IPS DF 6.9 (cell line): ENCODE results near the gene ANKRD52.

ENCODE experiments used
- DNase-seq: peaks from one replicate; pipeline ENCODE4 v3.0.0-alpha.2; 2013; ENCODE audit warnings: low read depth, low spot score
- H3K27ac ChIP-seq: one replicate; pipeline ENCODE4 v1.5.1; 2013; ENCODE audit warnings: low read length, control low read depth
- H3K27me3 ChIP-seq: 2 replicates; pipeline ENCODE4 v1.6.1; 2013; ENCODE audit warnings: mild to moderate bottlenecking, low read length; ENCODE audit not compliant: control insufficient read depth, insufficient read depth
- H3K36me3 ChIP-seq: 2 replicates; pipeline ENCODE4 v1.6.1; 2013; ENCODE audit warnings: low read length; ENCODE audit not compliant: control insufficient read depth, insufficient read depth
- H3K4me1 ChIP-seq: 2 replicates; pipeline ENCODE4 v1.6.1; 2013; ENCODE audit warnings: low read length; ENCODE audit not compliant: control insufficient read depth, insufficient read depth
- H3K4me3 ChIP-seq: 2 replicates; pipeline ENCODE4 v1.5.1; 2013; ENCODE audit warnings: mild to moderate bottlenecking, low read length
- H3K9me3 ChIP-seq: 2 replicates; pipeline ENCODE4 v1.6.1; 2013; ENCODE audit warnings: low read length, inconsistent platforms; ENCODE audit not compliant: control insufficient read depth, insufficient read depth
- WGBS: extraction: QIAGEN DNeasy Blood & Tissue Kit; methylation state at CpG from one replicate; pipeline ENCODE4 v1.1.7; 2013; ENCODE audit warnings: mixed read lengths, missing lambda C conversion rate; ENCODE audit not compliant: insufficient read length, insufficient coverage; 5-methylcytosine and 5-hydroxymethylcytosine counted together

The ANKRD52 gene

GRCh38 chr12:56243731-56244181 is 14.4 kb downstream of the ANKRD52 start:
- no peaks in the 10 kb centered on the region for H3K27me3 ChIP-seq
- H3K9me3 ChIP-seq = no peaks in the 10 kb centered on the region
- no peak overlapping the region for H3K4me3 ChIP-seq
- H3K27ac ChIP-seq = no peak overlapping the region
- H3K4me1 ChIP-seq = no peaks in the 10 kb centered on the region
- peaks cover 49% of the 10 kb centered on the region for H3K36me3 ChIP-seq
- no peak for DNase-seq
- WGBS = no CpG with 5 or more reads among the region's 3 CpGs

DNA sequence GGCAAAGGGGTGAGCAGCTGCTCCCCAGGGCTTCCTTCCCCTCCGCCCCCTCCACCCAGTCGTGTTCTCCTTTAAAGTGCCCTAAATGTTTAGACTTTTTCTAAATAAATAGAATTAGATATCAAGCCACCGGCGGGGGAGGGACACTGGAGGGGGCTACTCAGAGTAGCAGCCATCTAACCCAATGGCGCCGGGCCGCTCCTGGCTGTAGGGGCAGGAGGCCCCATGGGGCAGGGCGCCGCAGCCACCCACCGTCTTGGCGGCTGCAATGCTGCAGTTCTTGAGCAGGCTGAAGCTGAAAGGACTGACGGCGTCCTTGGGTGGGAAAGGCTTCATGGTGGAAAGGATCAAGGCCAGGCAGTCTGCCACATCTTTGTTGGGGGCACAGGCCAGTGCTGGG is 15.2 kb downstream of the ANKRD52 start:
- H3K9me3 ChIP-seq = no peaks in the 10 kb centered on the region
- H3K4me3 ChIP-seq = no peak overlapping the region
- H3K27me3 ChIP-seq = no peaks in the 10 kb centered on the region
- no peak overlapping the region for H3K27ac ChIP-seq
- WGBS = no CpG with 5 or more reads among the region's 13 CpGs
- 0 out of 2 replicates have a peak, but pooled peaks cover 1% of the 10 kb centered on the region for H3K4me1 ChIP-seq
- H3K36me3 ChIP-seq = peaks cover 43% of the 10 kb centered on the region
- DNase-seq = no peak

DNA sequence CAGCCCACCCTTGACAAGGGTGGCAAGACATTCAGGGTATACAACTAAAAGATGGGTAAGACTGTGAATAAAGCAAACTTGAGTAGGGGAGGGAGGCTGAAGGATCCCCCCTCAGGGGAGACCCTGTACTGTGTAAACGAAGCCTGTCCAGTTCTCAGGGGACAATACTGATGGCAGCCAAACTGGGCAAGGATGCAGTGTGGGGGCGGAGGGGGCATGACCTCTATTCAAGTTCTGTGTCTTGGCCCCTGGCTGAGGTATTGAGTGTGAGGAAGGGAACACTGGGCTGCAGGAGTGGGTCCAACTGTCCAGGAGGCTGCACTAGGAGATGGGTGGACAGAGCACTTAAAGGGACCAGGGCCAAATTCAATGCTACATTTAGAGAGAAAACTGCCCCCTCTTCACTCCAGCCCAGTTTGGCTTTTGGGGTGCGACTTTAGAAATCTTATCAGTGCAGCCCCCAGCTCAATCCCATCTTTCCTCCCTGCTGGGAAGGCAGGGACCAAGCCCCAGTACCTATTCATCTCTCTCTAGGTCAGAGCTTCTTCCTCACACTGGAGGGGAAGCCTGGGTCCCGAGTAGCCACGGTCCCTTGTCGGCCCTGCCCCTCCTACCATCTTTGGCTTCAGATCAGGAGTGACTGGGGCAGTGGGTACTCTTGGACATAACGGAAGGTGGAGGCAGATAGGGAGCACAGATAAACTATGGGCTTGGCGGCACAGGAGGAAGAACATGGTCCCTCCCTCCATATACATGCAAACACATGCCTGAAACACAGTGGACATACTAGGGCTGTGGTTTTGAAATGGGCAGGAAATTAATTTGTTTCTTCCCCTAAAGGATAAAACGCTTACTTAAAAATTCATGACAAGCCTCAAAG is 16.5 kb downstream of the ANKRD52 start:
- Histone ChIP-seq H3K36me3 (peaks cover 35% of the 10 kb centered on the region), H3K27ac (no peak overlapping the region), H3K9me3 (no peaks in the 10 kb centered on the region), H3K4me3 (no peak overlapping the region), H3K4me1 (0 out of 2 replicates have a peak, but pooled peaks cover 1% of the 10 kb centered on the region), H3K27me3 (no peaks in the 10 kb centered on the region)
- DNase-seq = no peak
- no CpG with 5 or more reads among the region's 9 CpGs for WGBS

- 0 out of 2 replicates have a peak, but pooled peaks cover 1% of the 10 kb centered on the region for H3K4me1 ChIP-seq
- H3K4me3 ChIP-seq = no peak overlapping the region
- H3K9me3 ChIP-seq = no peaks in the 10 kb centered on the region
- WGBS = no CpG with 5 or more reads among the region's 11 CpGs
- H3K27me3 ChIP-seq = no peaks in the 10 kb centered on the region
- H3K36me3 ChIP-seq = peaks cover 9% of the 10 kb centered on the region; the same call in 1 of the 2 replicates
- H3K27ac ChIP-seq = no peak overlapping the region
- no peak for DNase-seq
These were observed 20.6 kb downstream of the ANKRD52 start for GRCh38 chr12:56237552-56237951.

DNA sequence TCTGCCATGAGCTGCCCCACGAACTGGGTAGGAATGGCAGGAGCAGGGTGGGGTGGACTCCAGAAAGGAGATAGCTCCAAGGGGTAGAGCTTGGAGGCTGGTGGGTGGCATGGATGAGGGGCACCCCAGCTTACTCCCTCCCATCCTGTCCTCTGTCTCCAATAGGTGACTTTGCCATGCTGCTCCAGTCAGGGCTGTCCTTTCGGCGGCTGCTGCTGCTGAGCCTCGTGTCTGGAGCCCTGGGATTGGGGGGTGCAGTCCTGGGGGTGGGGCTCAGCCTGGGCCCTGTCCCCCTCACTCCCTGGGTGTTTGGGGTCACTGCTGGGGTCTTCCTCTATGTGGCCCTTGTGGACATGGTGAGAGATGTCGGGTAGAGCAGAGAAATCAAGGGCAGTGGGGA is 21.2 kb downstream of the ANKRD52 start:
- no peaks in the 10 kb centered on the region for H3K27me3 ChIP-seq
- no peaks in the 10 kb centered on the region for H3K9me3 ChIP-seq
- no peak overlapping the region for H3K4me3 ChIP-seq
- H3K27ac ChIP-seq = no peak overlapping the region
- peaks cover 7% of the 10 kb centered on the region; the same call in 1 of the 2 replicates for H3K36me3 ChIP-seq
- 0 out of 2 replicates have a peak, but pooled peaks cover 1% of the 10 kb centered on the region for H3K4me1 ChIP-seq
- no CpG with 5 or more reads among the region's 5 CpGs for WGBS
- no peak for DNase-seq

DNA sequence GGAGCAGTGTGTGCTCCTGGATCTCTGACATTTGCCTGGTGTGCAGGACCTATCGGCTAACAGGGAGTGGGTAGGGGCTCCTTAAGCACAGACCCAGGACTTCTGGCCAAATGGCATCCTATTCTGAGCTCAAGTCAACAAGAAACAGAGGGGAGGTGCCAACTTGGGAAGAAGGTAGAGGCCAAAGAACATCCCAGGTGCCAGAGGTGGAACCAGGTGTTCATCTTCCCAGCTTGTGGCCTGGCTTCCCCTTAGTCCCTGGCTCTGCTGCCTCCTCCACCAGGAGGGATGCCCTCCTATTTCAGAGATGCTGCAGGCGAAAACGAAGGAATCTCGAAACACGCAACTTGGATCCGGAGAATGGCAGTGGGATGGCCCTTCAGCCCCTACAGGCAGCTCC is 22.1 kb downstream of the ANKRD52 start:
- Histone ChIP-seq H3K27me3 (no peaks in the 10 kb centered on the region), H3K4me1 (0 out of 2 replicates have a peak, but pooled peaks cover 1% of the 10 kb centered on the region), H3K4me3 (no peak overlapping the region), H3K27ac (no peak overlapping the region), H3K36me3 (no peaks in the 10 kb centered on the region), H3K9me3 (no peaks in the 10 kb centered on the region)
- WGBS = no CpG with 5 or more reads among the region's 6 CpGs
- no peak for DNase-seq

- Histone ChIP-seq H3K4me1 (0 out of 2 replicates have a peak, but pooled peaks cover 1% of the 10 kb centered on the region), H3K27ac (no peak overlapping the region), H3K9me3 (no peaks in the 10 kb centered on the region), H3K27me3 (no peaks in the 10 kb centered on the region), H3K36me3 (no peaks in the 10 kb centered on the region), H3K4me3 (no peak overlapping the region)
- no peak for DNase-seq
- no CpG with 5 or more reads among the region's 16 CpGs for WGBS
These were observed 23.3 kb downstream of the ANKRD52 start for GRCh38 chr12:56234746-56235436.

GRCh38 chr12:56231184-56231582 is 27.0 kb downstream of the ANKRD52 start:
- Histone ChIP-seq H3K4me3 (no peak overlapping the region), H3K27me3 (no peaks in the 10 kb centered on the region), H3K27ac (no peak overlapping the region), H3K9me3 (no peaks in the 10 kb centered on the region), H3K4me1 (no peaks in the 10 kb centered on the region), H3K36me3 (no peaks in the 10 kb centered on the region)
- no peak for DNase-seq
- WGBS = no CpG with 5 or more reads among the region's 11 CpGs

DNA sequence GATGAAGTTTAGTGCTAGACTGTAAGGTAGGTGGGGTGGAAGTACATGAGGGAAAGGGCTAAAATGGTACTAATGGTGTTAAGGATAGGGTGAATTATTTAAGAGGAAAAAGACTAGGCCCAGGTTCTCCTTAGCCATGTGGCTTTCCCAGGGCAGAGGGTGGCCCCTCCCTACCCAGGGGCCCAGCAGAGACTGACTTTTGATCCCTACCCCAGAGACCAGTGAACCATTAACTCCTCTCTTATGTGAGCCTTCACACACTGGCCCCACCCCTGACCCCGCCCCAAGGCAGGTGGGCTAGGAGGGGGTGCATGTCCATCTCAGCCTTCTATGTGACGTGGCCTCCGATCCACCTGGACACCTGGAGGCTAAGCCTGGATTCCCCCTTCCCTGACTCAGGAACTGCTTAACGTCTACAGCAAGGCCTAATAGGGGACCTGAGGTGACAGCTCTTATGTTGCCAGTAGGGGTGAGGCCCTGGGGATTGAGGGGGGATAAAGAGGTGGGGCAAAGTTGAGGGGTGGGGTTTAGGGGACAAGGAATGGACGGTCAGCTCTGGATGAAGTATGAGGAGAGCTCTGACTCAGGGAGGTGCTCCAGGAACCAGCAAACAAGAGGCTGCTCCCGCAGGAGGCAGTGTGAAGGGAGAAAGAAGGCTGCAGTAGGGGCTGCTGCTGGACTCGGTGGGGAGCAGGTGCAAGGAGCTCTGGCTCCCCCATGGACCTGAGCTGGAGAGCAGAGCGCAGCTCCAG is 27.6 kb downstream of the ANKRD52 start:
- H3K9me3 ChIP-seq = no peaks in the 10 kb centered on the region
- no peak overlapping the region for H3K27ac ChIP-seq
- H3K36me3 ChIP-seq = no peaks in the 10 kb centered on the region
- WGBS = no CpG with 5 or more reads among the region's 8 CpGs
- no peak overlapping the region for H3K4me3 ChIP-seq
- no peak for DNase-seq
- H3K27me3 ChIP-seq = no peaks in the 10 kb centered on the region
- no peaks in the 10 kb centered on the region for H3K4me1 ChIP-seq

DNA sequence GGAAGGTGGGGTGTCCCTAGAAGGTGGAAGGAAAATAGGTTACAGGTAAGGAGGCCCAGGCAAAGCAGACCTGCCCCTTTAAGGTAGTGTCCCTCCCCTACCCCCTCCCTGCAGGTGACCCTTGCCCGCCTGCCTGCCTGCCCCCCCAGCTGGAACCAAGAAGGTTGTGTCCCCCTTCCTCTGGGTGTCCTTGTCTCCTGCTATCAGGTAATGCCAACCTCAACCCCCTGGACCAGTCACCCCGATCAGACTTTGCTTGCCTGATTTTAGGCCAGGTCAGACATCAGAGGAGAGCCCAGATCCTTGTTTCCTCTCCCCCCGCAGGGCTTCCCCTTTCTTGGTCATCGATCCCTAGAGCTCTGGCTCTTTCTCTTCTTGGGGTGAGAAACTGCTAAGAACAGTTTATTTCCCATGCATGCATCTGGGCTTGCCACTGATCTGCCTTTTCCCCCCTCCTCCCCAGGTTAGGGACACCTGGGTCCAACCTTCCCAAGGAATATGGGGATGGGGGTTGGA is 28.2 kb downstream of the ANKRD52 start, which contains the start of gene SLC39A5:
TSS of gene SLC39A5 (plus strand) at position 136 of the 516 bp plus-strand sequence. CDS start 1,224 bp downstream, outside the sequence.
- WGBS = no CpG with 5 or more reads among the region's 4 CpGs
- Histone ChIP-seq H3K36me3 (no peaks in the 10 kb centered on the region), H3K27me3 (no peaks in the 10 kb centered on the region), H3K27ac (no peak within 1 kb of the TSS), H3K4me1 (no peaks in the 10 kb centered on the region), H3K4me3 (no peak within 1 kb of the TSS), H3K9me3 (no peaks in the 10 kb centered on the region)
- DNase-seq = no peak
